Upper lobe of left lung (tissue), 4 donors: Measurements from ENCODE around the gene CSNK1A1.

ENCODE experiments used
- CTCF ChIP-seq, 6 experiments: fragments of 450-650 bp in 4 of 6; fragments of 200-600 bp in 2 of 6; sonication (generic) in 2 of 6; IDR thresholded peaks; one replicate each; pipeline ENCODE4 v1.5.1; 2016 to 2019; ENCODE audit warnings: antibody characterized with exemption in 6 of 6
- POLR2A ChIP-seq, 4 donors: fragments of 450-650 bp; IDR thresholded peaks; one replicate each; pipeline ENCODE4 v1.5.1; 2016 to 2017; ENCODE audit warnings: antibody characterized with exemption in 4 of 4, mild to moderate bottlenecking in 2 of 4
- POLR2AphosphoS5 ChIP-seq, 2 donors: sonication (generic); formaldehyde crosslinking; IDR thresholded peaks; one replicate each; pipeline ENCODE4 v1.5.1; 2017; ENCODE audit warnings: antibody characterized with exemption in 2 of 2

GRCh38 chr5:149576021-149576420 is 24.8 kb upstream of the CSNK1A1 start:
- TF ChIP-seq CTCF (IDR thresholded peaks at IDR 0.05): no peak
- no peak for TF ChIP-seq POLR2A (IDR thresholded peaks at IDR 0.05)
- TF ChIP-seq POLR2AphosphoS5 (IDR thresholded peaks at IDR 0.05): no peak
